GM12878 (cell line): ENCODE data around the gene HSPBP1. TPM values are rescaled to one million over a fixed set of nuclear protein-coding genes. Genes with fewer than 3 reads are reported as not detected.

Experiments used
- ATAC-seq: fragments of 200-7000 bp; cut with Tn5 transposase; 3 replicates; pipeline ENCODE4 v1.9.1; 2020; ENCODE audit warnings: mild to moderate bottlenecking, moderate library complexity
- BruUV-seq: library from RNA; stranded (reverse); fragments of 400-500 nt; replicated peaks from 2 replicates; lab custom pipeline; 2021; lab: Mats Ljungman, UMichigan
- CTCF ChIA-PET: fragments of 300-600 bp; sonication (Branson Sonifier 250); formaldehyde crosslinking; extraction: SDS; loops from one replicate; lab custom pipeline; 2021; ENCODE audit warnings: inconsistent platforms; lab: Yijun Ruan, JAX
- POLR2A ChIA-PET: fragments of 350-600 bp; formaldehyde crosslinking; extraction: SDS; loops from one replicate; lab custom pipeline; 2021; ENCODE audit warnings: inconsistent platforms; lab: Charles Lee
- RAD21 ChIA-PET: fragments of 300-600 bp; sonication (Branson Sonifier 250); formaldehyde crosslinking; loops from one replicate; lab custom pipeline; 2023; ENCODE audit warnings: antibody characterized with exemption; ENCODE audit not compliant: unreplicated experiment; lab: Charles Lee
- SMC1A ChIA-PET: fragments of 300-600 bp; sonication (Branson Sonifier 250); formaldehyde crosslinking; loops from one replicate; lab custom pipeline; 2023; ENCODE audit not compliant: unreplicated experiment, uncharacterized antibody; lab: Charles Lee
- DNase-seq: peaks from one replicate; pipeline ENCODE4 v3.0.0-alpha.2; 2011; ENCODE audit warnings: low read depth, low spot score
- FAIRE-seq: peaks from 3 replicates; lab custom pipeline; 2011; peaks lifted over from hg19 to GRCh38; lab: Jason Lieb, UNC
- H2AFZ ChIP-seq: 2 replicates; pipeline ENCODE4 v1.6.0; 2011; ENCODE audit warnings: low read depth, low read length, control low read depth; ENCODE audit not compliant: control insufficient read depth
- H3K27ac ChIP-seq: 2 replicates; pipeline ENCODE4 v1.5.1; 2011; ENCODE audit warnings: control low read depth; ENCODE audit not compliant: control insufficient read depth, insufficient read depth
- H3K27me3 ChIP-seq, 2 experiments: replicated peaks in 1 of 2; 2 replicates each; pipeline versions ENCODE4 v1.6.0 to v1.6.1; 2011; ENCODE audit warnings: low read length in 1 of 2; ENCODE audit not compliant: control insufficient read depth in 2 of 2, insufficient read depth in 2 of 2
- H3K36me3 ChIP-seq, 2 experiments: 2 replicates each; pipeline ENCODE4 v1.5.1; 2011; ENCODE audit warnings: low read length in 1 of 2; ENCODE audit not compliant: control insufficient read depth in 2 of 2, insufficient read depth in 2 of 2
- H3K4me1 ChIP-seq: 2 replicates; pipeline ENCODE4 v1.6.1; 2011; ENCODE audit warnings: mild to moderate bottlenecking, low read length, moderate library complexity, mixed read lengths; ENCODE audit not compliant: control insufficient read depth, insufficient read depth
- H3K4me2 ChIP-seq: 2 replicates; pipeline ENCODE4 v1.6.0; 2011; ENCODE audit warnings: control low read depth; ENCODE audit not compliant: control insufficient read depth, insufficient read depth
- H3K4me3 ChIP-seq: fragments of 200-600 bp; sonication (generic); 2 replicates; pipeline ENCODE4 v1.5.1; 2016
- H3K79me2 ChIP-seq: 2 replicates; pipeline ENCODE4 v1.6.0; 2011; ENCODE audit warnings: low read length; ENCODE audit not compliant: control insufficient read depth, insufficient read depth
- H3K9ac ChIP-seq: 2 replicates; pipeline ENCODE4 v1.8.0; 2011; ENCODE audit warnings: low read length, control low read depth, mixed read lengths; ENCODE audit not compliant: control insufficient read depth, insufficient read depth
- H3K9me3 ChIP-seq: replicated peaks from 3 replicates; pipeline ENCODE4 v1.5.1; 2011; ENCODE audit warnings: mild to moderate bottlenecking, low read length; ENCODE audit not compliant: control insufficient read depth, insufficient read depth
- H4K20me1 ChIP-seq: 2 replicates; pipeline ENCODE4 v1.6.0; 2011; ENCODE audit not compliant: control insufficient read depth, insufficient read depth
- ASH2L ChIP-seq: fragments of 300-600, 200-600 bp; sonication (generic); IDR thresholded peaks from 2 replicates; pipeline ENCODE4 v1.6.1; 2017; ENCODE audit warnings: low read depth, mild to moderate bottlenecking, borderline replicate concordance
- CHD2 ChIP-seq: IDR thresholded peaks from 2 replicates; pipeline ENCODE4 v1.6.1; 2011; ENCODE audit warnings: low read depth, low read length, improper control_type of control experiment, borderline replicate concordance
- GATAD2B ChIP-seq: fragments of 450-650 bp; conservative IDR thresholded peaks from 2 replicates; pipeline ENCODE4 v1.6.1; 2017; ENCODE audit warnings: low read depth, mild to moderate bottlenecking, moderate library complexity
- NFYB ChIP-seq: IDR thresholded peaks from 2 replicates; pipeline ENCODE4 v1.6.1; 2011; ENCODE audit warnings: low read depth, mild to moderate bottlenecking, low read length, improper control_type of control experiment, moderate library complexity; ENCODE audit not compliant: insufficient read depth
- RCOR1 ChIP-seq: conservative IDR thresholded peaks from 2 replicates; pipeline ENCODE4 v1.6.1; 2012; ENCODE audit warnings: low read depth, low read length, improper control_type of control experiment
- SMAD1 ChIP-seq: fragments of 450-650 bp; IDR thresholded peaks from 2 replicates; pipeline ENCODE4 v1.6.1; 2018; ENCODE audit warnings: mild to moderate bottlenecking, low read depth; ENCODE audit not compliant: partially characterized antibody
- ZNF274 ChIP-seq: IDR thresholded peaks from one replicate; pipeline ENCODE4 v1.8.0; 2011; ENCODE audit not compliant: insufficient read length, insufficient read depth
- WGBS: methylation state at CpG from one replicate; pipeline ENCODE4 v1.1.6; 2016; ENCODE audit warnings: low lambda C conversion rate; ENCODE audit not compliant: insufficient replicate concordance, insufficient coverage; ENCODE audit errors: missing lambda C conversion rate; 5-methylcytosine and 5-hydroxymethylcytosine counted together
- in situ Hi-C: fragments of 300-500 bp; cut with MboI; formaldehyde crosslinking; loops from 9 replicates; pipeline ENCODE4 v1.14.3; 2018; ENCODE audit warnings: mixed read lengths
- intact Hi-C: fragments of 100-400 bp; cut with micrococcal nuclease; formaldehyde crosslinking; loops from one replicate; pipeline ENCODE4 v1.14.2; 2022; ENCODE audit not compliant: unreplicated experiment
- polyA plus RNA-seq, 11 experiments: library from polyadenylated mRNA; depleted of rRNA in 4 of 11; unstranded in 6 of 11; stranded (reverse) in 5 of 11; fragments of >200 nt; fragmentation: Nextera tagmentation in 4 of 11; fragmentation: Illumina TruSeq in 1 of 11; extraction: Ambion mirVana in 4 of 11; extraction: Trizol in 1 of 11; gene quantifications; 1 replicate in 1 of 11; 2 replicates in 10 of 11; pipeline versions ENCODE4 v1.2.1 to v1.2.3, GENCODE V29; 2011 to 2016; ENCODE audit warnings: inconsistent platforms in 2 of 11, missing spikeins in 2 of 11, low read depth in 1 of 11
- total RNA-seq, 4 experiments: library from RNA; depleted of rRNA in 3 of 4; stranded (reverse); fragments of >200 nt in 3 of 4; fragmentation: Illumina TruSeq in 1 of 4; extraction: Trizol in 1 of 4; gene quantifications; 2 replicates each; pipeline versions ENCODE4 v1.2.1 to v1.2.3, GENCODE V29; 2013 to 2021
- TF ChIP-seq, protein P1 (sequence below): IDR thresholded peaks from 2 replicates; pipeline ENCODE4 v1.6.1; 2012; ENCODE audit warnings: low read depth, low read length, improper control_type of control experiment
- TF ChIP-seq, protein P2 (sequence below): fragments of 450-650 bp; conservative IDR thresholded peaks from 2 replicates; pipeline ENCODE4 v1.6.1; 2017; ENCODE audit warnings: mild to moderate bottlenecking, moderate library complexity

HSPBP1 gene
- total and polyA plus RNA-seq, 10 of the 15 experiments (the other 5 are each of a cell fraction or from before 2014, with no cell fraction given), result 0.18 to 83.3 (median 23.0) TPM

DNA sequence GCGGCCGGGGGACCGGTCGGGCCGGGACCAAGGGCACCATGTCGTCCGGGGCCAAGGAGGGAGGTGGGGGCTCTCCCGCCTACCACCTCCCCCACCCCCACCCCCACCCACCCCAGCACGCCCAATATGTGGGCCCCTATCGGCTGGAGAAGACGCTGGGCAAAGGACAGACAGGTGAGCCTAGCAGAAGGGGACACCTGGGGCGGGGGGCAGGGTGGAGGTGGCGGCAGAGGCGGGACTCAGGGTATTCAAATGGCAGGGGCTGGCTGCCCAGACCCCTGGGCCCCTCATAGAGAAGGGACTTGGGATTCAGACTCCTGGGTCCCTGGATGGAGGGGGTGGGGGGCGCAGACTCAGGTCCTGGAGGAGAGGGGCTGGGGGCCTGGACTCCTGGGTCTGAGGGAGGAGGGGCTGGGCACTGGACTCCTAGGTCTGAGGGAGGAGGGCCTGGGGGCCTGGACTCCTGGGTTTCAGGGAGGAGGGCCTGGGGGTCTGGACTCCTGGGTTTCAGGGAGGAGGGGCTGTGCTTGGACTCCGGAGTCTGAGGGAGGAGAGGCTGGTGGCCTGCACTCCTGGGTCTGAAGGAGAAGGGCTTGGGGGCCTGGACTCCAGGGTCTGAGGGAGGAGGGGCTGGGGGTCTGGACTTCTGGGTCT lies 4.6 kb upstream of the HSPBP1 start:
- H3K4me3 ChIP-seq, result no peak overlapping the region
- intact Hi-C loops, result no loop called here
- FAIRE-seq (no peak), DNase-seq (no peak), ATAC-seq (no peak)
- H3K79me2 ChIP-seq, result no peaks in the 10 kb centered on the region; the same call in 1 of the 2 replicates
- no peaks in the 10 kb centered on the region; a peak in 1 of 4 replicates for H3K27me3 ChIP-seq
- TF ChIP-seq ASH2L, result no peak
- no peak for TF ChIP-seq ZNF274
- TF ChIP-seq, protein P1, sequence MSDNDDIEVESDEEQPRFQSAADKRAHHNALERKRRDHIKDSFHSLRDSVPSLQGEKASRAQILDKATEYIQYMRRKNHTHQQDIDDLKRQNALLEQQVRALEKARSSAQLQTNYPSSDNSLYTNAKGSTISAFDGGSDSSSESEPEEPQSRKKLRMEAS, result no peak
- TF ChIP-seq CHD2, result no peak
- TF ChIP-seq, protein P2, sequence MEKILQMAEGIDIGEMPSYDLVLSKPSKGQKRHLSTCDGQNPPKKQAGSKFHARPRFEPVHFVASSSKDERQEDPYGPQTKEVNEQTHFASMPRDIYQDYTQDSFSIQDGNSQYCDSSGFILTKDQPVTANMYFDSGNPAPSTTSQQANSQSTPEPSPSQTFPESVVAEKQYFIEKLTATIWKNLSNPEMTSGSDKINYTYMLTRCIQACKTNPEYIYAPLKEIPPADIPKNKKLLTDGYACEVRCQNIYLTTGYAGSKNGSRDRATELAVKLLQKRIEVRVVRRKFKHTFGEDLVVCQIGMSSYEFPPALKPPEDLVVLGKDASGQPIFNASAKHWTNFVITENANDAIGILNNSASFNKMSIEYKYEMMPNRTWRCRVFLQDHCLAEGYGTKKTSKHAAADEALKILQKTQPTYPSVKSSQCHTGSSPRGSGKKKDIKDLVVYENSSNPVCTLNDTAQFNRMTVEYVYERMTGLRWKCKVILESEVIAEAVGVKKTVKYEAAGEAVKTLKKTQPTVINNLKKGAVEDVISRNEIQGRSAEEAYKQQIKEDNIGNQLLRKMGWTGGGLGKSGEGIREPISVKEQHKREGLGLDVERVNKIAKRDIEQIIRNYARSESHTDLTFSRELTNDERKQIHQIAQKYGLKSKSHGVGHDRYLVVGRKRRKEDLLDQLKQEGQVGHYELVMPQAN, result no peak
- no peak for TF ChIP-seq RCOR1
- no peak for TF ChIP-seq NFYB
- no peak for TF ChIP-seq GATAD2B
- TF ChIP-seq SMAD1, result no peak
- no peak overlapping the region for H3K9ac ChIP-seq
- no TSS peak for BruUV-seq
- SMC1A ChIA-PET, result no interaction called here
- no peak overlapping the region for H3K4me2 ChIP-seq
- 100% methylated on average over 1 of the region's 16 CpGs for WGBS
- peaks cover 10% of the 10 kb centered on the region for H3K4me1 ChIP-seq
- no peak overlapping the region for H3K27ac ChIP-seq
- CTCF ChIA-PET, result no interaction called here
- no peaks in the 10 kb centered on the region for H3K36me3 ChIP-seq
- POLR2A ChIA-PET, result no interaction called here
- no peak overlapping the region for H2AFZ ChIP-seq
- no peaks in the 10 kb centered on the region for H4K20me1 ChIP-seq
- H3K9me3 ChIP-seq, result no peaks in the 10 kb centered on the region
- RAD21 ChIA-PET, result no interaction called here
- in situ Hi-C loops, result no loop called here
